ENCODE measurements around the gene XKR8.

GRCh38 chr1:27940297-27940696 lies 19.5 kb upstream of the XKR8 start:
- TF ChIP-seq REST (IDR thresholded peaks at IDR 0.05; ENCODE audit: insufficient read depth in 1 of 2, low read depth in 2 of 2, low read length in 2 of 2) (no peak), TAF1 (IDR thresholded peaks at IDR 0.05; ENCODE audit: borderline replicate concordance, insufficient read depth, low read length) (no peak), SIN3A (IDR thresholded peaks at IDR 0.05; ENCODE audit: borderline replicate concordance, insufficient read depth, low read length) (no peak), POLR2AphosphoS5 (IDR thresholded peaks at IDR 0.05; ENCODE audit: low read depth, low read length) (no peak)
